Keratinocyte (primary cell): Measurements from ENCODE around the gene CPNE4. TPM values are rescaled to one million over a fixed set of nuclear protein-coding genes. Genes with fewer than 3 reads are reported as not detected.

Experiments
- DNase-seq: peaks from one replicate; pipeline ENCODE4 v3.0.0-alpha.2; 2011; ENCODE audit warnings: low read depth, missing footprints, low spot score
- FAIRE-seq: peaks from 2 replicates; lab custom pipeline; 2011; peaks lifted over from hg19 to GRCh38; lab: Jason Lieb, UNC
- H2AFZ ChIP-seq: 2 replicates; pipeline ENCODE4 v1.6.0; 2012; ENCODE audit warnings: low read length, control low read depth, inconsistent platforms; ENCODE audit not compliant: control insufficient read depth
- H3K27ac ChIP-seq: 2 replicates; pipeline ENCODE4 v1.5.1; 2011; ENCODE audit warnings: low read length; ENCODE audit not compliant: control insufficient read depth, insufficient read depth
- H3K27me3 ChIP-seq: 3 replicates; pipeline ENCODE4 v1.6.0; 2011; ENCODE audit warnings: low read length; ENCODE audit not compliant: control insufficient read depth, insufficient read depth; ENCODE audit errors: extremely low read depth
- H3K36me3 ChIP-seq, 2 experiments: 2 replicates in 1 of 2; 3 replicates in 1 of 2; pipeline ENCODE4 v1.5.1; 2011; ENCODE audit warnings: low read length in 2 of 2, mild to moderate bottlenecking in 1 of 2; ENCODE audit not compliant: control insufficient read depth in 2 of 2, insufficient read depth in 2 of 2; ENCODE audit errors: extremely low read depth in 1 of 2
- H3K4me1 ChIP-seq: 3 replicates; pipeline ENCODE4 v1.5.1; 2011; ENCODE audit warnings: low read length; ENCODE audit not compliant: control insufficient read depth, insufficient read depth; ENCODE audit errors: extremely low read depth
- H3K4me2 ChIP-seq: 3 replicates; pipeline ENCODE4 v1.6.0; 2011; ENCODE audit warnings: low read depth, low read length; ENCODE audit not compliant: control insufficient read depth, insufficient read depth; ENCODE audit errors: extremely low read depth
- H3K4me3 ChIP-seq, 3 experiments: fragments of 200-600 bp in 1 of 3; sonication (generic) in 1 of 3; 2 replicates in 2 of 3; 3 replicates in 1 of 3; pipeline ENCODE4 v1.5.1; 2011 to 2016; ENCODE audit warnings: low read length in 3 of 3, mild to moderate bottlenecking in 3 of 3, control low read depth in 2 of 3, inconsistent platforms in 1 of 3, low read depth in 1 of 3, mixed read lengths in 1 of 3, mixed run types in 1 of 3, moderate library complexity in 1 of 3; ENCODE audit not compliant: control insufficient read depth in 2 of 3, insufficient read depth in 2 of 3; ENCODE audit errors: extremely low read depth in 1 of 3
- H3K79me2 ChIP-seq: 2 replicates; pipeline ENCODE4 v1.6.0; 2012; ENCODE audit warnings: low read length; ENCODE audit not compliant: control insufficient read depth, insufficient read depth
- H3K9ac ChIP-seq: 3 replicates; pipeline ENCODE4 v1.6.0; 2011; ENCODE audit warnings: low read length; ENCODE audit not compliant: control insufficient read depth, insufficient read depth; ENCODE audit errors: extremely low read depth
- H3K9me1 ChIP-seq: 3 replicates; pipeline ENCODE4 v1.6.0; 2011; ENCODE audit warnings: low read length; ENCODE audit not compliant: control insufficient read depth, insufficient read depth; ENCODE audit errors: extremely low read depth
- H3K9me3 ChIP-seq: 2 replicates; pipeline ENCODE4 v1.5.1; 2012; ENCODE audit warnings: low read depth, low read length; ENCODE audit not compliant: control insufficient read depth
- H4K20me1 ChIP-seq: 3 replicates; pipeline ENCODE4 v1.6.0; 2011; ENCODE audit warnings: low read length; ENCODE audit not compliant: control insufficient read depth, insufficient read depth; ENCODE audit errors: extremely low read depth
- EZH2 ChIP-seq: IDR thresholded peaks from one replicate; pipeline ENCODE4 v1.6.1; 2012; ENCODE audit warnings: inconsistent platforms, mild to moderate bottlenecking, low read length, moderate library complexity
- dilution Hi-C: fragments of 300-500 bp; cut with MboI; formaldehyde crosslinking; loops from one replicate; pipeline ENCODE4 v1.7.0; 2020; ENCODE audit warnings: low sequenced_read_pairs; ENCODE audit not compliant: extremely low pct_ligation_motif_present
- polyA plus RNA-seq, 5 experiments: library from polyadenylated mRNA; depleted of rRNA in 3 of 5; stranded (reverse) in 3 of 5; stranded (forward) in 1 of 5; unstranded in 1 of 5; fragments of >200 nt; gene quantifications; 1 replicate in 1 of 5; 2 replicates in 3 of 5; 3 replicates in 1 of 5; pipeline versions ENCODE4 v1.2.1 to v1.2.3, GENCODE V29; 2011 to 2012; ENCODE audit warnings: missing spikeins in 2 of 5, low read depth in 1 of 5, low replicate concordance in 1 of 5
- TF ChIP-seq, protein P1 (sequence below), 3 experiments: IDR thresholded peaks in 1 of 3; conservative IDR thresholded peaks in 1 of 3; optimal IDR thresholded peaks in 1 of 3; 2 replicates in 2 of 3; 3 replicates in 1 of 3; pipeline versions ENCODE3 to v1.5.1; 2011; ENCODE audit warnings: low read length in 3 of 3, mild to moderate bottlenecking in 3 of 3, moderate library complexity in 2 of 3, control low read depth in 1 of 3, inconsistent platforms in 1 of 3; ENCODE audit not compliant: insufficient read depth in 2 of 3; ENCODE audit errors: extremely low read depth in 1 of 3

Gene CPNE4
- polyA plus RNA-seq, 1 donor (not counting 4 experiments of a cell fraction or from before 2014, with no cell fraction given), result 0.08 TPM

DNA sequence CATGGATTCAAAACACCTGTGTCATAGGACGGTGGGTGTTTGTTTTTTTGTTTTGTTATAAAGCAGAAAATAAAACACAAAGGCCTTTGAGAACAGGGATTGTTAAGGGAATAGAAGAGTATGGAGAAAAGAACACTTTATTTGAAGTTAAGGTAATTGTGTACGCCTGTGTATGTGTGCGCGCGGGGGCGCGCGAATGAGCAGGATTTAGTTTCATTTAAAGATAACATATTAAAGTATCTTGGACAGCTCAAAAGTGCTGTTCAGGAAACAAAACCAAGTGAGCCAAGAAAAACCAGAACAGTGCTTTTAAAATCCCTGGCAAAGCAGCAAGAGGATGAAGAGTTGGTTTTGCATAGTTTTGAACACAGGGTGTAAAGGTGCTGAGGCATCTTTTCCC lies 1.9 kb downstream of the CPNE4 start:
- Histone ChIP-seq H3K27me3 (peaks cover 25% of the 10 kb centered on the region), H3K79me2 (no peaks in the 10 kb centered on the region)
- dilution Hi-C loops, result no loop called here

DNA sequence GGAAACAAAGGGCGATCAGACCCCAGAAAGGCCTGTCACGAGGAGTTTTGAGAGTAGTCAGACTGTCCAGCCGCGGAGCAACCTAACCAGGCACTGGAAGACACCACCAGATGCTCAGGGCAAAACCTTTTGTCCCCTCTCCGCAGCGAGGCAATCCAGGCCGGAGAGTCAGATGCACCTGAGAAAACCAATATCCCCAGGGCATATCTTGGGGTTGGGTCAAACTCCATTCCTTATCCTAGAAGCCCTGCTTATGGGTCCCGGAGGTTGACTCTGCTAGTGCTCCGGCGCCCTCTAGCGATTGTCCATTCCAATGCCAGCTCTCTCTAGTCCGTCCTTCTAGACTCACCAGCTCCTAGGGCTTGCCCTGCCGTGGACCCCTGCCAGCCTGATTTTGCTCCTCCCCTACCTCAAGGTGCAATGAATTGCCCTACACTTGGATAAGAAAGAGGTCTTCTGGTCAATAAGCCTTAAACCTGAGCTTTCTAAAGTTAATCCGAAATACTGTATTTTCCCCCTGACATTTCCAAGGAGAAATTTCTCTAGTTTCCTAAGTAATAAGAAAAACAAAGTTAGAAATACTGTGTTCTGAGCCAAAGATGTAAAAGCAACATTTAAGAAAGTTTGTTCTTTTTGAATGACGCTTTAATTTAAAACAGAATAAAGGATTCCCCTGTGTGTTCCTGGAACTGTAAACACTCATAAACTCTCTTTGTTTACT lies 5.5 kb downstream of the CPNE4 start:
- no peak overlapping the region for H3K4me2 ChIP-seq
- H3K9me3 ChIP-seq, result no peaks in the 10 kb centered on the region
- TF ChIP-seq EZH2, result no peak
- TF ChIP-seq, protein P1, sequence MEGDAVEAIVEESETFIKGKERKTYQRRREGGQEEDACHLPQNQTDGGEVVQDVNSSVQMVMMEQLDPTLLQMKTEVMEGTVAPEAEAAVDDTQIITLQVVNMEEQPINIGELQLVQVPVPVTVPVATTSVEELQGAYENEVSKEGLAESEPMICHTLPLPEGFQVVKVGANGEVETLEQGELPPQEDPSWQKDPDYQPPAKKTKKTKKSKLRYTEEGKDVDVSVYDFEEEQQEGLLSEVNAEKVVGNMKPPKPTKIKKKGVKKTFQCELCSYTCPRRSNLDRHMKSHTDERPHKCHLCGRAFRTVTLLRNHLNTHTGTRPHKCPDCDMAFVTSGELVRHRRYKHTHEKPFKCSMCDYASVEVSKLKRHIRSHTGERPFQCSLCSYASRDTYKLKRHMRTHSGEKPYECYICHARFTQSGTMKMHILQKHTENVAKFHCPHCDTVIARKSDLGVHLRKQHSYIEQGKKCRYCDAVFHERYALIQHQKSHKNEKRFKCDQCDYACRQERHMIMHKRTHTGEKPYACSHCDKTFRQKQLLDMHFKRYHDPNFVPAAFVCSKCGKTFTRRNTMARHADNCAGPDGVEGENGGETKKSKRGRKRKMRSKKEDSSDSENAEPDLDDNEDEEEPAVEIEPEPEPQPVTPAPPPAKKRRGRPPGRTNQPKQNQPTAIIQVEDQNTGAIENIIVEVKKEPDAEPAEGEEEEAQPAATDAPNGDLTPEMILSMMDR (optimal IDR thresholded peaks at IDR 0.05 in 1 of 3, IDR thresholded peaks at IDR 0.05 in 1 of 3, conservative IDR thresholded peaks at IDR 0.05 in 1 of 3; ENCODE audit: extremely low read depth in 1 of 3, insufficient read depth in 2 of 3, low read length in 3 of 3), result peak; percentile 90 to 96 (median 95)
- peaks cover under 1% of the 10 kb centered on the region for H3K4me1 ChIP-seq
- H4K20me1 ChIP-seq, result no peaks in the 10 kb centered on the region
- no peak overlapping the region for H3K4me3 ChIP-seq
- dilution Hi-C loops, result no loop called here
- H3K9me1 ChIP-seq, result no peaks in the 10 kb centered on the region
- no peak overlapping the region for H2AFZ ChIP-seq
- H3K9ac ChIP-seq, result no peak overlapping the region
- H3K27ac ChIP-seq, result no peak overlapping the region
- H3K36me3 ChIP-seq, result no peaks in the 10 kb centered on the region
- FAIRE-seq, result peak; percentile 61
- no peak for DNase-seq
- H3K27me3 ChIP-seq, result peaks cover 19% of the 10 kb centered on the region
- no peaks in the 10 kb centered on the region for H3K79me2 ChIP-seq

More for the DNA sequence above, 1.9 kb downstream of the CPNE4 start:
- no peak overlapping the region for H3K9ac ChIP-seq
- no peak overlapping the region for H2AFZ ChIP-seq
- no peaks in the 10 kb centered on the region for H3K9me1 ChIP-seq
- DNase-seq (no peak), FAIRE-seq (no peak)
- H3K4me2 ChIP-seq, result no peak overlapping the region
- H4K20me1 ChIP-seq, result no peaks in the 10 kb centered on the region
- no peaks in the 10 kb centered on the region for H3K36me3 ChIP-seq
- TF ChIP-seq, protein P1 (optimal IDR thresholded peaks at IDR 0.05 in 1 of 3, IDR thresholded peaks at IDR 0.05 in 1 of 3, conservative IDR thresholded peaks at IDR 0.05 in 1 of 3; ENCODE audit: extremely low read depth in 1 of 3, insufficient read depth in 2 of 3, low read length in 3 of 3), result no peak
- no peak for TF ChIP-seq EZH2
- H3K9me3 ChIP-seq, result no peaks in the 10 kb centered on the region
- peaks cover 6% of the 10 kb centered on the region for H3K4me1 ChIP-seq
- H3K4me3 ChIP-seq, result no peak overlapping the region
- no peak overlapping the region for H3K27ac ChIP-seq
